GM19328 (cell line): ENCODE data around the gene DHRS4.
"Not testable (repeated sequence)": the region's sequence is repeated elsewhere in the genome, so short reads cannot be mapped to it uniquely, and the experiment has no call there.

Experiments used
- ATAC-seq: cut with Tn5 transposase; IDR thresholded peaks from one replicate; pipeline ENCODE4 v1.9.1; 2021; ENCODE audit warnings: mild to moderate bottlenecking, moderate library complexity; ENCODE audit not compliant: unreplicated experiment

The DHRS4 gene

DNA sequence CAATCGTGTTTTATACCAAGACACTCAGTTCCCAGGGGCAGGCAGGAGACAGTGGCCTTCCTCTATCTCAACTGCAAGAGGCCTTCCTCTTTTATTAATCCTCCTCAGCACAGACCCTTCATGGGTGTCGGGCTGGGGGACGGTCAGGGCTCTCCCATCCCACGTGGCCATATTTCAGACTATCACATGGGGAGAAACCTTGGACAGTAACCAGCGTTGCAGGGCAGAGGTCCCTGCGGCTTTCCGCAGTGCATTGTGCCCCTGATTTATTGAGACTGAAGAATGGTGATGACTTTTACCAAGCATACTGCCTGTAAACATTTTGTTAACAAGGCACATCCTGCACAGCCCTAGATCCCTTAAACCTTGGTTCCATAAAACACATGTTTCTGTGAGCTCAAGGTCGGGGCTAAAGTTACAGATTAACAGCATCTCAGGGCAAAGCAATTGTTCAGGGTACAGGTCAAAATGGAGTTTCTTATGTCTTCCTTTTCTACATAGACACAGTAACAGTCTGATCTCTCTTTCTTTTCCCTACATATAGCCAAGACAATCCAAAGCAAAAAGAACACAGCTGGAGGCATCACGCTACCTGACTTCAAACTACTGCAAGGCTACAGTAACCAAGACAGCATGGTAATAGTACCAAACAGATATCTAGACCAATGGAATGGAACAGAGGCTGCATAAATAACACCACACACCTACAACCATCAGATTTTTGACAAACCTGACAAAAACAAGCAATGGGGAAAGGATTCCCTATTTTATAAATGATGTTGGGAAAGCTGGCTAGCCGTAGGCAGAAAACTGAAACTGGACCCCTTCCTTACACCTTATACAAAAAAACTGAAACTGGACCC lies 28.6 kb downstream of the DHRS4 start:
- ATAC-seq = not testable (repeated sequence)

DNA sequence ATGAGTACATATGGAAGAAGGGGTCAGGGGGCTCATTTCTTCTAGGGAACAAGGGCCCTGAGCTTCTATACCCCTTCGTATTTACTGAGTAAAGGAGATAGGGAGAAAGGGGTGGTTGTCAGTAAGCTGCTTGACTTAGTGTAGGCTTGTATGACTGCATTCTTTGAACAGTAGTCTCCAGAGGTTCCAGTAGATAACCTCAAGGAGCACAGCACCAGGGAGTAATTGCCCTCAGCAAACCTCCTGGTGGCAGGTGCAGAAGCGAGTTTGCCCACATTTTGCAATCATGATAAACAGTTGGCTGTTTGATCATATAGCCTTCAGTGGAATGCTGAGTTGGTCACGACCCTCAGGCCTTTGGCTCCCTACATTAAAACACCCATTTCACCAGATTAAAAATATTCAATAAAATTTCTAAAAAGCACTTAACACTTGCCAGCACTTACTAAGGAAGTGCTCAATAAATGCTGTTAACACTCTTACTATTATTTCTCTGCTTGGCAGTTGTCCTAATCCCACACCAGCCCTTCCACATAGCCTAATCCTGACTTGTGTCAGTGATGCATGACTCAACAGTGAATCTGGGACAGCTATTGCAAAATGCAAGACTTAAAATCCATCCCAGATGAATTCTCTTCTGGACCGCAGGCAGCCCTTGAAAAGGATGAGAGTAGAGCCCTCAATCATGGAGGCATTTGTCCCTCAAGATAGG lies 31.5 kb downstream of the DHRS4 start:
- ATAC-seq = no peak

DNA sequence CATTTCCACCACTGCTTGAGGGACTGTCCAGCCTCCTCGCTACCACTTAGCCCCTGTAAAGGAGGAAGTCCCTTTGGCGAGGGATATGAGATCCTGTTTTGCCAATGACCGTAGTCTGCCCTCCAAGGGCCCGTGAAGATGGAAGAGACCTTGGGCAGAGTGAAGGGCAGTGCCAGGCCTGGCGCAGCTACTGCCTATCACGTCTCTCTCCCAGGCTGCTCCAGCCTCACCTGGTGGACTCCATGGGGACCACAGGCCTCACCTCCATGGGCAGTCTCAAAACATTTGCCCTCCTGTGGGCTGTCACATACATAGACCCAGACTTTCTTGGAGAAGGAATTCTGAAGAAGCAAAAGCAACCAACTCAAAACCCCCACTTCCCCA lies 34.6 kb downstream of the DHRS4 start:
- ATAC-seq = peak; percentile 25

DNA sequence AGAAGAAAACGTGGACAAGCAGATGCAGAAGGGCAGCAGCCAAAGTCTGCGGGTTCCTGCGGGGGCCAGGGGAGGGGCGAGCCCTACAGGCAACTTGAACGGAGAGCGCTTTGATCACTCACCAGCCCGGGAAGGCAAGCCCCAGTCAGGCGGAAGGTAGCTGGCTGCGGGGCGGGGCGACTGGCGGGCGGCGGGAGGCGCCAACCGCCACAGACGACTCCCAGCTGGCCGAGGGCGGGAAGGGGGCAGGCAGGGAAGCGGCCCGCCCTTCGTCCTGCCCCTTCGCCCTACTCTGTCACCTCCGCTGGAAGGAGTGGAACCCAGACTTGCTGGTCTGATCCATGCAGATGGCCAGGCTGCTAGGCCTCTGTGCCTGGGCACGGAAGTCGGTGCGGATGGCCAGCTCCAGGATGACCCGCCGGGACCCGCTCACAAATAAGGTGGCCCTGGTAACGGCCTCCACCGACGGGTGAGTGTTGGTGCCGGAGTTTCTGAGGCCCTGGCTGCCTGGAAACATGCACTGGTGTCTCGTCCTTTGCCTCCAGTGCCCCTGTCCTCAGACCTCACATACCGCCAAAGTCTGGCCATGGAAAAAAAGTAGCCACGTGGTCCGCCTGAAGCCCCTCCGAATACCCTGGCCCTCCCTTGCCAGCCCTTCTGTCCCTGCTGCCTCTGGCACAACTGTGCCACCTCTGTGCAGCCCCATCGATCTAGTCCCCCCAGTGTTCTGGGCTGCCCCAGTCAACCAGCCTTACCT lies 35.2 kb downstream of the DHRS4 start, which contains the start of gene DHRS4L2:
DHRS4L2 (plus strand) TSS at position 323 of the 757 bp plus-strand sequence; CDS start at position 342, 19 bp downstream.
- peak; percentile 79 for ATAC-seq

DNA sequence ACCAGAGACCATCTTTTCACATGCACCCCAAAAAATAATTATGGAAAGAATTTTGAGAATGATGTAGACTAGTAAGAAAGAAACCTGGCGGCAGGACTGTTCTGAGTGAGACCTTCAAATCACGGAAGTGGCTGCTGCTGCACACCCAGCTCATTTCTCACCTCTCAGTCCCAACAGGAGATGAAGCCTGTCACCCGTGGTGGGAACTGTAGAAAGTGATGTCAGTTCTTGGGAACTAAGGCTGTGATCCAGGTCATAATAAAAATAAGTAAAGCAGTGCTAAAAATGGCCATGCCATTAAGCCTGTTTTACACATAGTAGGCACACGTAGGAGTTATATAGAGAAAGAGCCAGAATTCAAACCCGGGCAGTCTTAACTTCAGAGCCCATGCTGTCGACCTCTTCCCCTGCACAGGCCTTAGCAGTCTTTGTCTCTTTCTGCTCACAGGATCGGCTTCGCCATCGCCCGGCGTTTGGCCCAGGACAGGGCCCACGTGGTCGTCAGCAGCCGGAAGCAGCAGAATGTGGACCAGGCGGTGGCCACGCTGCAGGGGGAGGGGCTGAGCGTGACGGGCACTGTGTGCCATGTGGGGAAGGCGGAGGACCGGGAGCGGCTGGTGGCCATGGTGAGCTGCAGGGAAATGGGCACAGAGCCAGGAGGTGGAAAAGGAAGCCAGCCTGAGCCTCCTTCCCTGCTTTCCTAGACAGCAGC lies 36.3 kb downstream of the DHRS4 start:
- not testable (repeated sequence) for ATAC-seq

DNA sequence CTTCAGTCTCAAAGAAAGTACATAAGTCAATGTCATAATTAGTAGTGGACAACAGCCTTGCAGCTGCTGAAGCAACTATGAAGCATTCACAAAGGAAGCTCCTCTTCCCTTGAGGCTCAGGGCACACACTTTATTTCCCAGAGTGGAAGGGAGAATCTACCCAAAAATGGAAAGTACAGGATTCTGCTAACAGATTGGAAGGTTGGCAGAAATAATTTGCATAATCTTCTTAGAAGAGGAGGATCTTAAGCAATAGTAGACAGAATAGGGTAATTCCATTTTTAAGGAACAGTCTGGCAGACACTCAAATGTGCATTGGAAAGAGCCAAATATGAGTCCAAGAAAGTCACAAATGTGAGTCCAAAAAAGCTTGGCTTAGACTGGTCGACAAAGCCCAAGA lies 37.4 kb downstream of the DHRS4 start:
- ATAC-seq = not testable (repeated sequence)

DNA sequence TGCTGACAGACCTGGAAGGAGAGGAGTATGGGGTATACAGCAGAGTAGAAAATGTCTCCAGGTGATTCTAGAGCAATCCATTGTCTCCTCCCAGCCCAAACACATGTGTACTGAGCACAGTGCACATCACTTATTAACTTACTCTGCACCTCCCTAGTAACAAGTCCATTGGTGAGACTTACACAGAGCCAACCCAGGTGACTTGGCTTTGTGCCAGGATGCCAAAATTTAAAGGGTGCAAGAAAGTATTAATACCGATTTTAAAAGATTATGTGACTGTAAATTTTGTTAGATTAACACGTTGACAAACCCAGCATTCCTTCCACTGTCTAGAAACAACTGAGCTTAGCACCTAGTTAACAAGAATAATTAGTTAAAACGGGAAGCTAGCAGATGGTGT lies 39.5 kb downstream of the DHRS4 start:
- ATAC-seq = not testable (repeated sequence)

DNA sequence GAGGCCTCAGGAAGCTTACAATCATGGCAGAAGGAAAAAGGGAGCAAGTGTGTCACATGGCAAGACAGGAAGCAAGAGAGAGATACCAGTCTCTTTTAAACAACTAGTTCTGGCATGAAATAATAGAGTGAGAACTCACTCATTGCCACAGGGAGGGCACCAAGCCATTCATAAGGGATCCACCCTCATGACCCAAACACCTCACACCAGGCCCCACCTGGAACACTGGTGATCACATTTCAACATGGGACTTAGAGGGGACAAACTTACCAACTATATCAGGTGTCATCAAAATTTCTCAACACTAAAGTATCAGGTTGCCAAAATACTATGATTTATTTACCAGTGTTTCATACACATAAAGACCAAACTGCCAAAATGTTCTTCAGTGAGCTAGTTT lies 42.4 kb downstream of the DHRS4 start:
- not testable (repeated sequence) for ATAC-seq

DNA sequence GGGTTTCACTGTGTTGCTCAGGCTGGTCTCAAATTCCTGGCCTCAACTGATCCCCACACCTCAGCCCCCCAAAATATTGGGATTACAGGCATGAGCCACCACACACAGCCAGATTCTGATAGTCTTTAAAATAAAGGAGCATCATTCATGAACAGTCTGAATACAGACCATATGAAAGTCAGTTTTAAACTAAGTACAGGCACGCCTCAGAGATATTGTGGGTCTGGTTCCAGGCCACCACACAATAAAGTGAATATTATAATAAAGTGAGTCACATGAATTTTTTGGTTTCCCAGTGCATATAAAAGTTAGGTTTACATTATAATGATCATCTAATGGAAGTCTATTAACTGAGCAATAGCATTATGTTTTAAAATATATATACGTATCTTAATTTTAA lies 43.3 kb downstream of the DHRS4 start:
- ATAC-seq = not testable (repeated sequence)

DNA sequence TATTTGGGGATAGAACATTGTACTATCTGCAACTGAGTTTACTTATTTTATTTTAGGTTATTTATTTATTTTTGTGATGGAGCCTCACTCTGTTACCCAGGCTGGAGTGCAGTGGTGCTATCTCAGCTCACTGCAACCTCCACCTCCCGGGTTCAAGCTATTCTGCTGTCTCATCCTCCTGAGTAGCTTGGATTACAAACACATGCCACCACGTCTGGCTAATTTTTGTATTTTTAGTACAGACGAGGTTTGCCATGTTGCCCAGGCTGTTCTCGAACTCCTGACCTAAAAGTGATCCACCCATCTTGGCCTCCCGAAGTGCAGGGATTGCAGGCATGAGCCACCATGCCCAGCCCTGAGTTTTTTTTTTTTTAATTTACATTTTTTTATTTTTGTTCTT lies 46.1 kb downstream of the DHRS4 start:
- not testable (repeated sequence) for ATAC-seq

DNA sequence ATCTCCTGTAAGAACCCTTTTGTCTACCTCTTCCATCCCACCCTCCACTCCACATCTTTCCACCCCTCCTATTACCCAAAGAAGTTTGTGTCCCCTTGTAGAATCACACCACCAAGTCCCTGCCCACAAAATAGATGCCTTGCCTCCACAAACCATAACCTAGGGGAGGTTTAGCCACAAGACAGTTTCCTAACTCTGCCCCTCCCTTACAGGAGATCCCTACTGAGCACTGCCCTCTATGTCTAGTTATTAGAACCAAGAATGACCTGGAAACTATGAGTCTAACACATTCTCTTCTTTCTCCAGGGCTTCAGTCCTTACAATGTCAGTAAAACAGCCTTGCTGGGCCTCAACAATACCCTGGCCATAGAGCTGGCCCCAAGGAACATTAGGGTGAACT lies 47.5 kb downstream of the DHRS4 start:
- not testable (repeated sequence) for ATAC-seq

DNA sequence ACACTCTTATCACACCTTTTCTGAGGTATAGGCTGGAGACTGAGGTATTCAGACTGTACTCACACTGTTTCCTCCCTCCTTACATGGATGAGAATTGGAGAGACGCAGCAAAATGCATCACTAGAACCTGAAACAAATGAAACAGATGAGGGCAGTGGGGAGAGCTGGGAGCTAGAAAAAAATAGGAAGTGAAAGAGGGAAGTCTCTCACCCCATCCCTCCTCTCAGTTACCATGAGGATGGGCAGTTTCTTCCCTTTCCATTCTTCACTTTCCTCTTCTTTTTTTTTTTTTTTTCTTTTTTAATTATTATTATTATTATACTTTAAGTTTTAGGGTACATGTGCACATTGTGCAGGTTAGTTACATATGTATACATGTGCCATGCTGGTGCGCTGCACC lies 48.1 kb downstream of the DHRS4 start:
- not testable (repeated sequence) for ATAC-seq

DNA sequence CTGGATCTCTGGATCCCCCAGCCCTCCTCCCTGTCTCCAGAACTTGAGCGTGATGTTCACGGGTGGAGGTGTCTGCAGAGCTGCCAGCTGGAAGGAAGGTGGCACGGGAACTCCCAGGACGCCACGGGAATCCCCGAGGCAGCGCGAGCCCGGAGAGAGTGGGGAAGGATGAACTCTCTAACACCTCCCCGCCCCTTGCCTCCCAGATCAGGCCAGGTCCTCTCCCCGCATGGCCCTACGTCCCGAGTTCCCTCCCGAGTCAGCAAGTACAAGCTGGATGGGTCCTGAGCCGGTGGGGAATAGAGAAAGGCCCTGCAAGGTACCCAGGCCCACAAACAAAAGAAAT lies 52.9 kb downstream of the DHRS4 start:
- peak; percentile 28 for ATAC-seq

DNA sequence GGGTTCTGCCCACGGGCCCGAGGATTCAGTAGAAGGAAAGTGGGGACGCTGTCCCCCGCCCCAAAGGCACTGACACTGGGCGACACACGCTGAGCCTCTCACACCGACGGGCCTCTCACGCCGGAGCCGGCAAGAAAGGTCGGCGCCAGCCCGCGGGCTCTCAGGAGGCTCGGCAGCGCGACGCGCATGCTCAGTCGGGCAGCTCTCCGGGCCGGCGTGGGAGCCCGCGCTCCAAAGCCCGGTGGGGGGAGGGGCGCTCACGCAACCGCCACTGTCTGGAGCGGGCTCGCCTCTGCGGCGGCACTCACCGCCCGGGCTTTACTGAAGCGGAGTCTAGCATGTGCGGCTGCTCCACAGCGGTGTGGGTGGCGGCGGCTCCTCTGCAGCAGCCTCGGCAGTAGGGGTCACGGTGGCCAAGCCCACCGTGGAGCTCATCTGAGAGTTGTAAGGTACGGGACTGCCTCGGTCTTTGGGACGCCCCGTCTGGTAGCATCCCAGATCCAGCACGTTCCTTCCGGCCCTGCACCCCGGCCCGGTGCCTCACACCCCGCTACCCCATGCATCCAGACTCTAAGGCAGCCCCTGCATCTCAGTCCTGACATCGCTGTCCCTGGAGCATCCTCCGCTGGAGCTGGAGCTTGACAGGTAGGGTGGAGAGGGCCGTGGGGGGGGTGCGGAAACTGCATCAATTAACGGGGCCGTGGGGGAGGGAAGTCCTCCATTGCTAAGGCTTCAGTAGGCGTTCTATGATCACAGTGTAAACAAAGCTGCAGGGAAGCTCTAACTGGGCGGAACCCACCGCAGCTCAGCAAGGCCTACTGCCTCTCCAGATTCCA lies 53.5 kb downstream of the DHRS4 start:
- peak; percentile 55 for ATAC-seq

DNA sequence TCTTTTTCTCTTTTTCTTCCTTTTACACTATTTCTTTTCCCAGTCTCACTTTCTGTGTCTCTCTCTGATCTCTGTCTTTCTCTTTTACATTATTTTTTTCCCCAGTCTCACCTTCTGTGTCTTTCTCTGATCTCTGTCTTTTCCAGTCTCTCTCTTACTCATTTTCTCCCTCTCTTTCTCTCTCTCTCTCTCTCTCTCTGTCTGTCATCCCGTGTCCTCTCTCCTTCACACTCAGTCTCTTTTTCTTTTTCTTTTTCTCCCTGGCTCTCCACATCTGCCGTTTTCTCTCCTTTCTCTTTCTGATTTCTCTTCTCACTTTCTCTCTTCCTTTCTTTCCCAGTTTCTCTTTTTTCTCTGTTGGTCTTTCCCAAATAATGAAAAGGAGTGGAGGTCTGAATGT lies 57.5 kb downstream of the DHRS4 start:
- ATAC-seq = no peak

DNA sequence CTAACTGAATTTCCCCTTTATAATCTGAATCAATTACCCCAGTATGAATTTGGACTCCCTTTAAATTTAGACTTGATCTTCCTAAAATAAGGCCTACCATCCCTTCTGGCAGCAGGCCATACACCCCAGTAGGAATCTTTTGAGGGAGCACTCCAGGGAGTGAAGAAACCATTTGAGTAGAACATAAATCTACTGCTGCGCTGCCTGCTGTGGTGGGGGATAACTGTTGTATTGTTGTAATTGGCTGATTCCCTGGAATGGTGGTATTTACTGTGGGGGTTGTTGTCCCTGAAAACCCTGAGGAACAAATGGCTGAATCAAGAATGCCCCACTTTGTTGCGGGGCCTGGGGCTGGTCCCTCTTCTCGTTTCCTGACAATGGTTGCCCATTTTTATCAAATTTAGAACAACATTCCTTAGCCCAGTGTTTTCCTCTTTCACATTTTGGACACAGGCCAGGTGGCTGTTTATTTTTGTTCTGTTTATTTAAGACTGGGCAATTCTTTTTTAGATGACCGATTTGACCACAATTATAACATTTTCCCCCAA lies 59.2 kb downstream of the DHRS4 start:
- ATAC-seq = not testable (repeated sequence)

DNA sequence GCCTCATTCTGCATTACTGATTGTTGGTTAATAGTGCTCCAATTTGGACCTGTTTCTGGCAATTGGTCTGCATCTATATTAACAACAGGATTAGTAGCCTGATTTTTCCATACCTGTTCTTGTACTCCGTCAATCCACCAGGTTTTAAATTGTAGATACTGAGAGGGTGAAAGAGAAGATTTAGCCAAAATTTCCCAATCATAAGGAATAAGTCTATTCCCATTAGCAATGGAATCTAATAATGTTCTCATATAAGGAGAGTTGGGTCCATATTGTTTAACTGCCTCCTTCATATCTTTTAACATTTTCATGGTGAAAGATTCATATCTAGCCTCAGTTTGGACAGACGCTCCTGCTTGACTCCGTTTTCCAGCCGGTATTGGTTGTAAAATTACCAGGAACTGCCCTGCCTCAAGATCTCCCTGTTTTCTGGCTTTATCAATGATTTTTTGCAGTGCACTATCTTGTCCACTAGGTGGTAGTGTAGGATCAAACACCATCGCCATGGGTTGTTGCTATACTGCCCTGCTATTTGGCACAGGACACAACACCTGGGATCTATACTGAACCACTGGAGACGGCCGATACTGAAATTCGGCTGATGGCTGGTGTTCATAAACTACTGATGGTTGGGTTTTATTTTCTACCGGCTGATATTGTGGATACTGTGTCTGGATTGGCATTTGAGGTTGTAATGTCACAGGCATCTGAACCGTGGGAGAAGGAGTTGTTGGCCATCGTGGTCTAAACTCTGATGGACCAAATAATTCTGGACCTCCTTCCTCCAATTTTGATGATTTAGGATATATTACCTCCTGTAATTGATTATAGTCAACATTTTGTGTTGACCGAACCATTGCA lies 60.3 kb downstream of the DHRS4 start:
- ATAC-seq = no peak

DNA sequence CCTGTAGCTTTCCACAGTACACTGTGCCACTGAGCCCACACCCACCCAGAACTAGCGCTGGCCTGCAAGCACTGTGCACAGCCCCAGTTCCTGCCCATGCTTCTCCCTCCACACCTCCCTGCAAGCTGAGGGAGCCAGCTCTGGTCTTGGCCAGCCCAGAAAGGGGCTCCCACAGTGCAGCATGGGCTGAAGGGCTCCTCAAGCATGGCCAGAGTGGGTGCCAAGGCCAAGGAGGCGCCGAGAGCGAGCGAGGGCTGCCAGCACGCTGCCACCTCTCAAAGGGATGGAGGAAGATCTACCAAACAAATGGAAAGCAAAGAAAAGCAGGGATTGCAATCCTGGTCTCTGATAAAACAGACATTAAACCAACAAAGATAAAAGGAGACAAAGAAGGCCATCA lies 62.2 kb downstream of the DHRS4 start:
- ATAC-seq = not testable (repeated sequence)
